Stimulated activated CD8-positive, alpha-beta memory T cell treated with anti-CD3 and anti-CD28 coated beads, Interleukin-7, amount 100 ng/mL, for 24 hours (primary cell): ENCODE results near the gene BICC1.

ENCODE experiments used
- DNase-seq: peaks from one replicate; pipeline ENCODE4 v3.0.0-alpha.2; 2020; ENCODE audit warnings: low read depth

BICC1 gene

GRCh38 chr10:58647376-58648112 is 134.9 kb downstream of the BICC1 start:
- DNase-seq = no peak

- no peak for DNase-seq
These were observed 135.5 kb downstream of the BICC1 start for GRCh38 chr10:58648131-58648530.

- DNase-seq = no peak
These were observed 138.4 kb downstream of the BICC1 start for GRCh38 chr10:58651040-58651439.

- no peak for DNase-seq
These were observed 139.1 kb downstream of the BICC1 start for GRCh38 chr10:58651742-58652141.

- no peak for DNase-seq
These were observed 140.5 kb downstream of the BICC1 start for GRCh38 chr10:58653139-58653538.

GRCh38 chr10:58660575-58661255 is 148.0 kb downstream of the BICC1 start:
- no peak for DNase-seq

GRCh38 chr10:58661336-58661735 is 148.7 kb downstream of the BICC1 start:
- no peak for DNase-seq

- no peak for DNase-seq
These were observed 149.2 kb downstream of the BICC1 start for GRCh38 chr10:58661902-58662301.

GRCh38 chr10:58662314-58662713 is 149.6 kb downstream of the BICC1 start:
- DNase-seq = no peak

GRCh38 chr10:58665361-58665760 is 152.7 kb downstream of the BICC1 start:
- no peak for DNase-seq

- no peak for DNase-seq
These were observed 153.4 kb downstream of the BICC1 start for GRCh38 chr10:58666024-58666423.

GRCh38 chr10:58667658-58668310 is 155.1 kb downstream of the BICC1 start:
- DNase-seq = no peak

GRCh38 chr10:58672845-58673244 is 160.2 kb downstream of the BICC1 start:
- DNase-seq = no peak

GRCh38 chr10:58674251-58674650 is 161.6 kb downstream of the BICC1 start:
- no peak for DNase-seq

GRCh38 chr10:58675321-58675720 is 162.6 kb downstream of the BICC1 start:
- DNase-seq = no peak

GRCh38 chr10:58691528-58691927 is 178.9 kb downstream of the BICC1 start:
- DNase-seq = no peak

- DNase-seq = no peak
These were observed 181.2 kb downstream of the BICC1 start for GRCh38 chr10:58693919-58694318.

- DNase-seq = no peak
These were observed 182.3 kb downstream of the BICC1 start for GRCh38 chr10:58695022-58695421.

- no peak for DNase-seq
These were observed 184.1 kb downstream of the BICC1 start for GRCh38 chr10:58696736-58697135.

GRCh38 chr10:58697691-58698090 is 185.0 kb downstream of the BICC1 start:
- DNase-seq = no peak

GRCh38 chr10:58698777-58699356 is 186.2 kb downstream of the BICC1 start:
- no peak for DNase-seq

- DNase-seq = no peak
These were observed 187.9 kb downstream of the BICC1 start for GRCh38 chr10:58700591-58700990.
